HG03108 (cell line): Measurements from ENCODE around the gene OR7A5.
"Not testable (repeated sequence)": the region's sequence is repeated elsewhere in the genome, so short reads cannot be mapped to it uniquely, and the experiment has no call there.

ENCODE experiments used
- ATAC-seq: cut with Tn5 transposase; IDR thresholded peaks from one replicate; pipeline ENCODE4 v1.9.1; 2021; ENCODE audit warnings: moderate library complexity; ENCODE audit not compliant: unreplicated experiment

OR7A5 gene

GRCh38 chr19:14785102-14785793, 49.7 kb downstream of the OR7A5 start:
- ATAC-seq = peak; percentile 29

- peak; percentile 58 for ATAC-seq
Observed at GRCh38 chr19:14784730-14785101, 50.3 kb downstream of the OR7A5 start.

GRCh38 chr19:14783410-14783998, 51.5 kb downstream of the OR7A5 start:
- ATAC-seq = not testable (repeated sequence)

GRCh38 chr19:14782626-14783409, 52.2 kb downstream of the OR7A5 start:
- ATAC-seq = no peak

GRCh38 chr19:14781713-14782536, 53.1 kb downstream of the OR7A5 start:
- not testable (repeated sequence) for ATAC-seq

- ATAC-seq = not testable (repeated sequence)
Observed at GRCh38 chr19:14780622-14781225, 54.3 kb downstream of the OR7A5 start.

- ATAC-seq = no peak
Observed at GRCh38 chr19:14779151-14779550, 55.8 kb downstream of the OR7A5 start.

GRCh38 chr19:14778110-14778845, 56.7 kb downstream of the OR7A5 start, which contains the start of gene ADGRE2:
TSS of gene ADGRE2 (minus strand) at chr19:14778560. CDS start at chr19:14776756, 1,804 bp downstream.
- ATAC-seq = not testable (repeated sequence)

- ATAC-seq = not testable (repeated sequence)
Observed at GRCh38 chr19:14777645-14778044, 57.3 kb downstream of the OR7A5 start.
